HG02642 (cell line): ENCODE measurements around the gene TBKBP1.

ENCODE experiments used
- ATAC-seq: cut with Tn5 transposase; IDR thresholded peaks from one replicate; pipeline ENCODE4 v1.9.1; 2021; ENCODE audit warnings: mild to moderate bottlenecking; ENCODE audit not compliant: unreplicated experiment, poor library complexity

The TBKBP1 gene

DNA sequence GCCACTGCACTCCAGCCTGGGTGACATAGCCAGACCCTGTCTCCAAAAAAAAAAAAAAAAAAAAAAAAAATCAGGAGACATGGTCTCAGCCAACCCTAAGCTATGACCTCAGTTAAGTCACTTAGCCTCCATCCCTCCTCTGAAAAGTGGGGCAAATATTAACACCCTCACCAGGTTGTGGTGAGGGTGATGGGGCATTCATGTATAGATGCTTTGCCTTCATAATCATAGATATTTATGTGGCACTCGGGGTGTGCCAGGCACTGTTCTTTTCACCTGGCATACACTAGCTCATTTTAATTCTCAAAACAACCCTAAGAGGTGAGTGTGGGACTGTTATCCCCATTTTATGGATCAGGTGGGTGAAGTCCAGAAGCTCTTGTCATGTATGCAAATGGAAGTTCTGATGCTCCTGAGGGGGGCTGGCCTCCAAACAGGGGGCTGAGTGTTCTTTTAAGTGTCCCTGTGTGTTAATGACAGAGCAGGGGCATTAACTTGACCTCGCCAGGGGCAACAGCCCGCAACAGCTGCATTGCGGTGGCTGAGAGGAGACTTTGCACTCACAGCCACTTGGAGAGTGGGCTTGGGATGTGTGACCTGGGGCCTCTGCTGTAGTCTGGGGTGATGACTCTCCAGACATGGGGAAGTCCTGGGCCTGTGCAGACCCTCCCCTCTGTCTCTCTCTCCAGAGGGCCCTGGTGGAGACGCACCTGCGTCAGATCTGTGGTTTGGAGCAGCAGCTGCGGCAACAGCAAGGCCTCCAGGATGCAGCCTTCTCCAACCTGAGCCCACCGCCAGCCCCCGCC is 4.1 kb downstream of the TBKBP1 start:
- no peak for ATAC-seq

DNA sequence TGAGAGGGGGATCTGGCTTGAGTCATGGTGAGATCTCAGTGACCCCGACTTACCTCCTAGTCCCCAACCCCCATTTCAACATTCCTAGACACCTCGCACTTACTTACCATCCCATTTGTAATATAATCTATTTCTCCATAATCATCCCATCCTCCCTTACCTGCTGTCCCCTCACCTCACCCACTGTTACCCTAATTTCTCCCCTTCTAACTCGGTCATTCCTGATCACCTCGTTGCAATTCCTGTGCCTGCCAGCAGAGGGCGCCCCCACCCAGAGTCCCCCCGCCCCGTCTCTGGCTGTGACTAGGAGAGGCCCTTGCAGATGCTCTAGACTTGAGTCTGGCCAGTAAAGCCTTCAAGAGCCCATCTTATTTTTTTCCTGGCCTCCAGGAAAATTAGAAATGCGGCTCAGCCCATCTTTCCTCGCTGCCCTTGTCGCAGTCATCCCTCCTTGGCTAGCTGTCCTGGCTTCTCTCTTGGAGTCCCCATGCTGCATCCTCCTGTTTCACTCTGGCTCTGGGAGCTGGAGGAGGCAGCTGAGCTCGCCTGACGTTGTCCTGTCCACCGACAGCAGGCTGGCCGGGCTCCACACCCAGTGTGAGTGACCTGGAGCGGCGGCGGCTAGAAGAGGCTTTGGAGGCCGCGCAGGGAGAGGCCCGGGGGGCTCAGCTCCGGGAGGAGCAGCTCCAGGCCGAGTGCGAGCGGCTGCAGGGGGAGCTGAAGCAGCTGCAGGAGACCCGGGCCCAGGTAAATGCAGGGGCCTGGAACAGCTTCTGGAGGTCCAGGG is 5.0 kb downstream of the TBKBP1 start:
- ATAC-seq: no peak

DNA sequence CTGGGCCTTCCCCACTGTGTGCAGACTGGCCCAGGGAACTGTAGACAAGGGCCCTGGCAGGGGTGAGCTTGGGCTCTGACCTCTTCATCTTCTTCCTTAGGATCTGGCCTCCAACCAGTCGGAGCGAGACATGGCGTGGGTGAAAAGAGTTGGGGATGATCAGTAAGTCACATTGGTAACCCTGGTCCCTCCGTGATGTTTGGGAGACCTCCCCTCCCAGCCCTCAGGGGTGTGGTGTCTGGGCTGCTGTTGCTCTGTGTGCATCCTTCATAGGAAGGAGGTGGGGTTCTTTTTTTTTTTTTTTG is 5.5 kb downstream of the TBKBP1 start:
- no peak for ATAC-seq

DNA sequence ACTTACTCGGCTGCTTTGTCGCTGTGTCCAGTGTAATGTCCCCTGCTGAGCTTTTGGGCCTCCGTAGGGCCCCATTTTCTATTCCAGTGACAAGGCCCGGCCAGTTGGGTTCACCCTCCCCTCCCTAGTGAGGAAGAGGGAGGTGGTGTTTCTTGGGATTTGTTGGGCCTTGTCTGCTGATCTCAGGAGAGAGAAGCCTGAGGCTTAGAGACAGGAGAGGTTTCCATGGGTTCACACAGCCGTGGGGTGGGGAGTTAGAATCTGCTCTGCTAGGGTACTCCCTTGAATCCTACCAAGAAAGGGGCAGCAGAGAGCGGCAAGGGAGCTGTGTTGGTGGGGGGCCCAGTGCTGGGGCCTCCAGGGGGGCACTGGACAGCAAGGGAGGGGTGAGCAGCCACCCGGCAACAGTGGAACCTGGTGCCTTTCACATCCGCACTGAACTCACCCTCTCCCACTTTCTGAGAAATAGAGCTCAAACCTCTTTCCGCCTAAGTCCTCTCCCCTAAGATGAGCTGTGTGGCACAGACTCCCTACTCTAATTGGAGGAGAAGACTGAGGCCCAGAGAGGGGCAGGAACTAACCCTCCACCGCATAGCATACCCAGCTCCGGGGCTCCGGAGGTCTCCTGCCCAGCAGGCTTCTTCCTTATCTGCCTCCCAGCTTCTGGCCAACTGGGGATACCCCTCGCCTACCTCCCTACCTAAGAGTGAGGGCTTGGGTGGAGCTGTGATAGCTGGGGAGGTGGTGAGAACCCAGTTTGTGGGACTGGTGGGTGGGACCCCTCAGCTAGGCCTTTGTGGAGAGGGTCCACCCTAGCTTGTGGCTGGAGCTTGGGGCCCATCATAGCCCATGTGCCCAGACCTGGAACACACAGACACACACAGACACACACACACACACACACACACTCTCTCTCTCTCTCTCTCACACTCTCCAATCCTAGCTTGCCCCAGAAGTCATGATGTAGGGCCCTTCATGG is 6.8 kb downstream of the TBKBP1 start:
- no peak for ATAC-seq

DNA sequence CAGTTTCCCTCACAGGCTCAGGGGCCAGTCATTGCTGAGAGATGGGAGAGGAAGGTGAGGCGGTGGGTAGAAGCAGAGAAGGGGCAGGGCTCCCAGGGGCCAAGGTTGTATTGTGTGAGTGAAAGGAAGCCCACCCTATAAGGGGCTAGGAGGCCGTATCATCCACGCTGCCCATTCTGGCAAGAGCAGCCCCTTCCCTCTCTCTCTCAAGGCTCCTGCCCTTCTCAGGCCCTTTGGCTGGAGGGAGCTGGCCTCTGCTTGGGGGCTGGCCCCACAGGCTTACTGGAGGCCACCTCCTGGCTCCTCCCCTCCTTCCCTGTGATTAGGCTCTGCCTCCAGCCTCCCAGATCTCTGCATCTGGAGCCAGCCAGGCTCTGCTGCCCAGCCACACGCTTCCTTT is 7.6 kb downstream of the TBKBP1 start:
- no peak for ATAC-seq

DNA sequence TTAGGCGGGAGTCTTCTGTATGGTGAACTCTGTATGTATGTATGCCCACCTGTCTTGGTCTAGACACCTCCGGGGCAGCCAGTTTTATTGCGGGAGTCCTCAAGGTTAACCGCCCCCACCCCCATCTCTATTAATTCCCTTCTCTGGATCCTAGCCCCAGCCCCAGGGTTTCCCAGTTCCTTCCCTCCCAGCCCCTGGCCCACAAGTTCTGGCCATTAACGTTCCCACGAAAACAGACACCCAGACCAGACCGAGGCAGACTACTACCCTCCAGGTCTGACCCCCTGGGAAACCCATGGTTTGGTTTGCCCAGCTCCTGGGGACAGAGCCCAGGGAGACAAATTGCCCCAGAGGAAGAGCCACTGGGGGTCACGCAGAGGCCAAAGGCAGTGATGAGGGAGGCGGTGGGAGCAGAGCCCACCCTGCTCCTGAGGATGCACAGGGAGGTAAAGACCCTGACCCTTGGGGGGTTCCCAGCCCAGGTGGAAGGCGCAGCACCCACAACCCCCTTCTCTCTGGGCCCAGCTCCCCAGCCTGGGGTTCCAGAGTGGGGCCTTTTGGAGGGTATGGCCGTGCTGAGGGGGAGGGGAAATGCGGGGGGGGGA is 8.5 kb downstream of the TBKBP1 start:
- no peak for ATAC-seq

DNA sequence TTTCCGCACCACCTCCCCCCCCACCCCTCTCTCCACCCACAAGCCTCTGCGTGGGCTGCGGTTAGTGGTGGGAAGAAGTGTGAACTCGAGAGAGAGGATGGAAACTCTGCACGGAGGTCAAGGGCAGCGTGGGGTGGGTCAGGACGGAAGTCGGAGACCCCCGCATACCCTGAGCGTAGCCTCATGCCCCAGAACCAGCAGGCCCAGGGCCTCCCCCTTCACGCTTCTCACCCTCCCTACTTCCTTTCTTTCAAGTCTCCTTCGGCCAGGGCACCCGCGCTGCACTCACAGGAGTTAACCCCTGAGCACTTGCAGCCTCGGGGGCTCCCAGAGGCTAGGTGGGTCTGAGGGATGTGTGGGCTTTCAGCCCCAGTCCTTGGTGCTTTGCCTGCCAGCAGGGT is 9.2 kb downstream of the TBKBP1 start:
- no peak for ATAC-seq

DNA sequence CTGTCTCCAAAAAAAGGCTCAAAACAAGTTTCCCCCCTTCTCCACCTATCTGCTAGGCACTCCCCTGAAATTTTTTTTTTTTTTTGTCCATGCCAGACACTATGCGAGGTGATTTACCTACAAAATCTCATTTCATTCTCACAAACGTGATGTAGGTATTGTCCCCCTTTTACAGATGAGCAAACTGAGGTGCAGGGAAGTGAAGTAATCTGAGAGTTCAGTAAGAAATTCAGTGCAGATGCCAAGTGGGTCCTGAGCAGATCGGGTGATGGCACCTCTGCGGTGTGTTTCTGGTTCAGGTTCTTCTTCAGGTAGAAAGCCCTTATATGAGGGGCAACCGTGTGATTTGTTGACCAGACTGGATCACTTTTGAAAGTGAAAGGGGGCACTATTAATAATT is 9.7 kb downstream of the TBKBP1 start:
- ATAC-seq: no peak

DNA sequence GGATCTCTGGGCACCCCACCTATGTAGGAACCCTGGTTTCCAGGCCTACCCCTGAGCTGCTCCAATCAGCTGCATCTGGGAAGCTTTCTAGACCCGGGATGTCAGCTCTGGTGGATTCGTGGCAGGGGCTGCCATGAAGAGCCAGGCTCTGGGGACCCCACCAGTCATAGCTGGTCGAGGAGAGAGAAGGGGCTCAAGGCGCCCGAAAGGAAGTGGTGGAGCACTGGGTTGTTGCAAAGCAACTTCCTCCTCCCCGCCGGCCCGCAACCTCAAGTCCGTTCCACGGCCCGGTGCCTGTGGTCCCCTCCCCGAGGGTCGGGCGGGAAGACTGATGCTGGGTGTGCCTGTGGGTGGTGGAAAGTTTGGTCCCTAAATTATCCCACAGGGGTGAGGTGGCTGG is 10.2 kb downstream of the TBKBP1 start:
- no peak for ATAC-seq

DNA sequence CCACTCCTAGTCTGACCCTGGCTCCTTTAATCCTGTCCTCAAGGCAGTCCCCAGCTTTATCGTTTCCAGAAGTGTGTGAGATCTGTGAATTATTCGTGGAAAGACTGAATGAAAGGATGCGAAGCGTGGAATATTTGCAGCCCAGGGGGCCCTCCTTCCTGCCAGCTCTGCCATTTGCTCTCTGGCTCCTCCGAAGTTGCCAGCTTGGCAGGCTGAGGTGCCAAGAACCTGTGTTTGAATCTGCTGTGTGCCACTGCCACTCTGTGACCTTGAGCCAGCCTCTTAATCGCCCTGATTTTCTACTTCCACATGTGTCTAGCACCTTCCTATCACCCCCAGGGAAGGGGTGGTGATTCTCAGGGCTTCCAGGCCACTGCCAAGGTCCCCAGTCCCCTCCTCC is 10.8 kb downstream of the TBKBP1 start:
- no peak for ATAC-seq

DNA sequence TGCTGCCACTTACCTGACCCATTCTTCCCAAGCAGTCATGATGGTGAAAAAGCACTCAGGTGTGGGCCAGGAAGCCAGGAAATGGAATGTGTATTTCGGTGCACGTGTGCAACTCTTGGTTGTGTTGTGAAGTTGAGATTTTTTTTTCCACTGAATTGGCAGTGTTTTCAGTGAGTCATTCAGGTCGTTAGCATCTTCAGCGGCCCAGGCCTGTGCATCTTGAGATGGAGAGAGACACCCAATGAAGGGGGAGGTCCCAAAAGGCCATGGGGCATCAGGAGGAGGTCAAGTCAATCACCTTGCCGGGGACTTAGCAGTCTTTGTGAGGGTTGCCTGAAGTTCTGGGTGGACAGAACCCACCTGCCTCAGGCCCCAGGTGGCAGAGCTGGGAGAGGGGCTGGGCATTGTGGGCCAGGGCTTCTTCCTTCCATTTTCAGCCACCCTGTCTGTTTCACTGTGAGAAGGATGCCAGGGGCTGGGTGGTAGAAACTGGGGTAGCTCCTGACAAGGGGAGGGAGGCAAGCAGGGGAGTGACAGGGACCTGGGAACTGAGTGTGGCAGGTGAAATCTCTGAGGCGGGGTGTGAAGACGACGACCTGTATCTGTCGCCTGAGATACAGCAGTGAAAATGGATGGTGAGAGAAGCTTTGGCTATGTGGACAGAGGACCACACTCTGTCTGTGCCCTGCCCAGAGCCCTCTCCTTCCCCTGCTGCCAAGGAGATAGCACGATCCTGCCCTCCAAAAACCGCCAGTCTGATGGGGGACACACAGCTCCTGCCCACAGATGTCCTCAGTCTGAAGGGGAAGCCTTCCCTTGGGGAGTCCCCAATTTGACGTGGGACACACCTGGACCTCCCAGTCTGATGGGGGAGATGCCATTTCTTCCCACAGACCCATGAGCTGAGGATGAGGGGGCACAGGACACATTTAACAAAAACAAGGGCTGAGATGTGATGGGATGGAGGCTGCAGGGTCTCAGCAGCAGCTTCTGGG is 11.9 kb downstream of the TBKBP1 start:
- ATAC-seq: no peak

DNA sequence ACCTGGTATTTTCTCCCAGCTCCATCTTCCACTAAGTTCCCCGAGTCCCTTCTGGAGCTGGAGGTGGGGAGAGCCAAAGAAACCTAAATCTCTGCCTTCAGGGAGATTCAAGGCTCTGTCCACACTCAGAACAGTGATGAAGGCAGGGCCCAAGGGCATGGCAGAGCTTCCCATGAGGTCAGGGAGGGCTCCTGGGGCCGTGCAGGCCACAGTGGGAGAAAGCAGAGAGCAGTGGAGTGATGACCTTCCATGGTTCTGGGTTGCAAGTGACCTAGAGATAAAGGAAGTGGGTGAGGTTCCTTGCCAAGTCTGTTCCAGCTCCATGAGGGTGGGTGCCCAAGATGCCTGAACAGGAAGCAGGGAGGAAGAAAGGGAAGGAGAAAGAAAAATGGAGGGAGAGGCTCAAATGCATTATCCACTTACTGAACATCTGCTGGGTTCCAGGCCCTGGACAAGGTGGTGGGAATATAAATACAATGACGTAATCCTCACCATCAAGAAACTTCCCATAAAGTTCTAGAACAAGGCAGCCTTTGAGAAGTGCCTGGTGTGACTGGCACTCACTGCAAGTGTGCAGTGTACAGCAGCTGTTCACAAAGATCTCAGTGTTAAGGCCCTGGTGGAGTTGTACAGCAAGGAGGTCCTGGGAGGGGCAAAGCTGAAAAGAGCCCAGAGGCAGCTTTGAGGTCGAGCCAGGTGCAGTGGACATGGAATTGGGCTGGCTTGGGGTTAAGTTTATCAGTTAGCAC is 13.3 kb downstream of the TBKBP1 start:
- no peak for ATAC-seq

DNA sequence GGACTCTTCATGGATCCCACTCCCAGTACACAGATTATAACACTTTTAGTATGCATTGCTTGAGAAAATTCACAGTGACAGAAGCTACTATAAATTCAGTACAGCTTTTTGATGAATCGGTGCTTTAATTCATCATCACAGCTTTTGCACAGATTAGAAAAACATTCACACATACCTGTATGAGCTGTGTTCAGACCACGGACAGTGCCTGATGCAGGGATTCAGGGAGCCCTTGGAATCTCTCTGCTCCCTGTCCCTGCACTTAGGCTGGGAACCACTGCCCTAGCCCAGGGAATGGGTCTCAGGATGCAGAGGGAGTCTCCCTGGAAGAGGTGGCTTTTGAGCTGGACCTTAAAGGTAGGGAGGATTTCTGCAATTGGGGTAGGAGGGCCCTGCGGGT is 13.9 kb downstream of the TBKBP1 start:
- no peak for ATAC-seq

DNA sequence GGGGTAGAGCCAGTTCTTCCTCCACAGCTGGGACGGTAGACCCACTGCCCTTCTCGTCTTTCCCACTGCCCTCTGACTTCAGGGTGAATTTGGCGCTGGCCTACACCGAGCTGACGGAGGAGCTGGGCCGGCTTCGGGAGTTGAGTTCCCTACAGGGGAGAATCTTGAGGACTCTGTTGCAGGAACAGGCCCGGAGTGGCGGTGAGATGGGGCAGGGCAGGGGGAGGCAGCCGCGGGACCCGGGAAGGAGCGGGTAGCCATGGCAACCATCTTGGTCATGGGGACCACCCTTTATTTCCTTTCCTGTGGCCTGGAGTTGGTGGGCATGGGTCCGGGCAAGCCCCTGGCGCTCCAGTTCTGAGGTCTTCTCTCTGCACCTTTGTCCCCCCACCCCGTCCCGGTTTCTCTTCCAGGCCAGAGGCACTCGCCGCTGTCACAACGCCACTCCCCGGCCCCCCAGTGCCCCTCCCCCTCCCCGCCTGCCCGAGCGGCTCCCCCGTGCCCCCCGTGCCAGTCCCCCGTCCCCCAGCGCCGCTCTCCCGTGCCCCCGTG is 14.4 kb downstream of the TBKBP1 start:
- ATAC-seq: no peak

DNA sequence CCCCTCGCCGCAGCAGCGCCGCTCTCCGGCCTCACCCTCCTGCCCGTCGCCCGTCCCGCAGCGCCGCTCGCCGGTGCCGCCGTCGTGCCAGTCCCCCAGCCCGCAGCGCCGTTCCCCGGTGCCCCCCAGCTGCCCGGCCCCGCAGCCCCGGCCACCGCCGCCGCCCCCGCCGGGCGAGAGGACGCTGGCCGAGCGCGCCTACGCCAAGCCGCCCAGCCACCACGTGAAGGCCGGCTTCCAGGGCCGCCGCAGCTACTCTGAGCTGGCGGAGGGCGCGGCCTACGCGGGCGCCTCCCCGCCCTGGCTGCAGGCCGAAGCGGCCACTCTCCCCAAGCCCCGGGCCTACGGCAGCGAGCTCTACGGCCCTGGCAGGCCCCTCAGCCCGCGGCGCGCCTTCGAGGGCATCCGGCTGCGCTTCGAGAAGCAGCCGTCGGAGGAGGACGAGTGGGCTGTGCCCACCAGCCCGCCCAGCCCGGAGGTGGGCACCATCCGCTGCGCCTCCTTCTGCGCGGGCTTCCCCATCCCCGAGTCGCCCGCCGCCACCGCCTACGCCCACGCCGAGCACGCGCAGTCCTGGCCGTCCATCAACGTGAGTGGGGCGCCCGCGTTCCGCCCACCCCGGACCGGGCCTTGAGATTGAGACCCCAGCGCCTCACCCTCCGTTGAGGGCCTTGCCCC is 15.0 kb downstream of the TBKBP1 start:
- ATAC-seq: no peak

DNA sequence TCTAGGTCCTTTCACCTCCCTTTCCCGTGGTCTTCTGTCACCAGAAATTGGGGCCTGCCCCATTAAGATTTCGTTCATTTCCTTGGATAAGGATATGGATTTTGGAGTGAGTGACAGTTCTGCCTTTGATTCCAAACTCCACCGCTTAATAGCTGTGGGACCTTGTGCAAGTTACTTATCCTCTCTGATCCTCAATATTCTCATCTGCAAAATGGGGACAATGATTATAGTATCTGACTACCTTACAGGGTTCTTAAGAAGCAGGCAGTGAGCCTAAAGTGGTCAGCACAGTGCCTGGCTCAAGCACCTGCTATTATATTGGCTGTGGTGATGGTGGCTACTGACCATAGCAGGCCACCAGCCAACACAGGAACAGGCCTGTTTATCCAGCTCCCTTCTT is 15.6 kb downstream of the TBKBP1 start:
- no peak for ATAC-seq

DNA sequence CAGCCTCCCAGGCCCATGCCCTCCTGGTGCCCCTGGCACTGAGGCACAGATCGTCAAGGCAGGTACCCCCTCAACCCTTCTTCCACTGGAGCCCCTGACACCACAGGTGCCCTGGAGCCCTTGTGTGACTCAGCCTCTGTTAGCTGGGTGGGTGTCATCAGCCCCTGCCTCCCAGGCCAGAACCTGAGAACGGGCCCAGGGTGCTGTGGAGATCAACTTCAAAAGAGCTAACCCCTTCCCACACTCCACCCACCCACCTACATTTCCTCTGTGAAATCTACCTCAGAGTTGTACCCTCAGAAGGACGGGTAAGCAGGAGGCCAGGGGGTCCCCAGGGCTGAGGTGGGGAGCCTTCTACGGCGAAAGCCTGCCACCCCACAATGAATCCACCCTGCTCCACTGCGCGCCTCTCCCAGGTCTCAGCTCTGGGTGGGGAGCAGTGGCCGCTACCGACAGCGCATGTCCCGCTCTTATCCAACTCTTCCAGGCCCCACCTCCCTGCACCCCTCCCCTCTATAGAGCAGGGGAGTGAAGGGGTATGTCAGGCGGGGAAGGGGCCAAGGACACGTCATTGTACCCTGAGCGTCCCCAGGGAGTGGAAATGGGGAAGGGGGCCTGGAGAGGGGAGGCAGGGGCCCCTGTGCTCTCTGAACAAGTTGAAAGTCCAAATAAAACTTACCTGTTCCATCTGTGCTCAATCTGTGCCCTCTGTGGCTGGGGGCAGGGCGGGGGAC is 17.6 kb downstream of the TBKBP1 start:
- ATAC-seq: no peak
